Fibroblast of mammary gland (primary cell): ENCODE data around the gene SLC13A5.
"Not testable (repeated sequence)": the region's sequence is repeated elsewhere in the genome, so short reads cannot be mapped to it uniquely, and the experiment has no call there.

ENCODE experiments used
- DNase-seq: peaks from one replicate; pipeline ENCODE4 v3.0.0-alpha.2; 2010; ENCODE audit warnings: low read depth
- H3K4me3 ChIP-seq: 2 replicates; pipeline ENCODE4 v1.5.1; 2011; ENCODE audit warnings: low read depth, mild to moderate bottlenecking, low read length, moderate library complexity; ENCODE audit not compliant: control insufficient read depth
- TF ChIP-seq, protein P1 (sequence below): conservative IDR thresholded peaks from 2 replicates; pipeline ENCODE4 v1.5.1; 2011; ENCODE audit warnings: low read depth, low read length, inconsistent platforms; ENCODE audit not compliant: control insufficient read depth, insufficient read depth

Gene SLC13A5

DNA sequence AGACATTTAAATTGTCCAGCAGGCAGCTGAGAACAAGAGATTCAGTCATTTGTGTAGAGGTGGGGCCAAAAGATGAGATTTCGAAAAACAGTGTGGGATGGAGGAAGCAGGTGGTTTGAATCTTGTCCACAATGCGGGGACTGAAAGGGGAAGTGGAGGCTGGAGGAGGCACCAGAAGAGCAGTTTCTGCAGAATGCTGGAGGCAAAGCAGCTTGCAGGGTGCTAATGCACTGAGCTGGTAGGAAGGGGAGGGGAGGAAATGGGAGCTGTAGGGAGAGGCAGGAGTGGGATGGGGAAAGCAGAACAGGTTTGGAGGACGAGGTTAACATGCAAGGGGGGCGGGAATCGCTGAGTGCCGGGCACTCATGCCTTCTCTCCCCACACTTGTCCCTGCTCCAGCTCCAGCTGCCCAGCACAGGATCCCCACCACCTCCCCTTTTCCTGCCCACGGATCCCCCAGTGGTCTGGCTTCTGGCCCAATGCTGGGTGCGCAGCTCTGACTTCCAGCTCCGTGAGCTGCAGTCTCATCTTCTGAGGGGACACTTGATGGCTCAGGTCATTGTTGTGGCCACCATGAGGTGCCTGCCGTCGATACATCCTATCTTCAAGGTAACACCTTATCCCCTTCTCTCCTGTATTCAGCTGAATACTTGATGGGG lies 52.2 kb downstream of the SLC13A5 start:
- TF ChIP-seq, protein P1, sequence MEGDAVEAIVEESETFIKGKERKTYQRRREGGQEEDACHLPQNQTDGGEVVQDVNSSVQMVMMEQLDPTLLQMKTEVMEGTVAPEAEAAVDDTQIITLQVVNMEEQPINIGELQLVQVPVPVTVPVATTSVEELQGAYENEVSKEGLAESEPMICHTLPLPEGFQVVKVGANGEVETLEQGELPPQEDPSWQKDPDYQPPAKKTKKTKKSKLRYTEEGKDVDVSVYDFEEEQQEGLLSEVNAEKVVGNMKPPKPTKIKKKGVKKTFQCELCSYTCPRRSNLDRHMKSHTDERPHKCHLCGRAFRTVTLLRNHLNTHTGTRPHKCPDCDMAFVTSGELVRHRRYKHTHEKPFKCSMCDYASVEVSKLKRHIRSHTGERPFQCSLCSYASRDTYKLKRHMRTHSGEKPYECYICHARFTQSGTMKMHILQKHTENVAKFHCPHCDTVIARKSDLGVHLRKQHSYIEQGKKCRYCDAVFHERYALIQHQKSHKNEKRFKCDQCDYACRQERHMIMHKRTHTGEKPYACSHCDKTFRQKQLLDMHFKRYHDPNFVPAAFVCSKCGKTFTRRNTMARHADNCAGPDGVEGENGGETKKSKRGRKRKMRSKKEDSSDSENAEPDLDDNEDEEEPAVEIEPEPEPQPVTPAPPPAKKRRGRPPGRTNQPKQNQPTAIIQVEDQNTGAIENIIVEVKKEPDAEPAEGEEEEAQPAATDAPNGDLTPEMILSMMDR: no peak
- no peak overlapping the region for H3K4me3 ChIP-seq
- DNase-seq: no peak

GRCh38 chr17:6660101-6660500 lies 53.1 kb downstream of the SLC13A5 start:
- DNase-seq: no peak
- TF ChIP-seq, protein P1: no peak
- H3K4me3 ChIP-seq: no peak overlapping the region

DNA sequence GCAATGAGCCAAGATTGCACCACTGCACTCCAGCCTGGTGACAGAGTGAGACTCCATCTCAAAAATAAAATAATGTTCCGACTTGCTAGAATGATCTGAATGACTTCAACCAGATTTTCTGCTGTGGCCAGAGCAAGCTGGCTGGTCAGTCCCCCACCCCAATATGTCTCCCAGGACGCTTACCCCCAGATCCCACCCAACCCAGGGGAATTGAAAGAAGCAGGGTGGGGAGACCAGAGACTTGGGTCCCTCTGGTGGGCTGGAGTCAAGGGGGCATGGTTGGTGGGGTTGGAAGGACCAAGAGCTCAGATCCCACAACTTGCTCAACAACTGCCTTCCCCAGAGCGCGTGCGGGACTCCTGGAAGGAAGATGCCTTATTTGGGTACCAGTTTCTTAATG lies 54.8 kb downstream of the SLC13A5 start:
- DNase-seq, H3K4me3 ChIP-seq: not testable (repeated sequence)

- TF ChIP-seq, protein P1: no peak
- H3K4me3 ChIP-seq: no peak overlapping the region
- DNase-seq: no peak
Measured at GRCh38 chr17:6657633-6658287, 55.4 kb downstream of the SLC13A5 start.

DNA sequence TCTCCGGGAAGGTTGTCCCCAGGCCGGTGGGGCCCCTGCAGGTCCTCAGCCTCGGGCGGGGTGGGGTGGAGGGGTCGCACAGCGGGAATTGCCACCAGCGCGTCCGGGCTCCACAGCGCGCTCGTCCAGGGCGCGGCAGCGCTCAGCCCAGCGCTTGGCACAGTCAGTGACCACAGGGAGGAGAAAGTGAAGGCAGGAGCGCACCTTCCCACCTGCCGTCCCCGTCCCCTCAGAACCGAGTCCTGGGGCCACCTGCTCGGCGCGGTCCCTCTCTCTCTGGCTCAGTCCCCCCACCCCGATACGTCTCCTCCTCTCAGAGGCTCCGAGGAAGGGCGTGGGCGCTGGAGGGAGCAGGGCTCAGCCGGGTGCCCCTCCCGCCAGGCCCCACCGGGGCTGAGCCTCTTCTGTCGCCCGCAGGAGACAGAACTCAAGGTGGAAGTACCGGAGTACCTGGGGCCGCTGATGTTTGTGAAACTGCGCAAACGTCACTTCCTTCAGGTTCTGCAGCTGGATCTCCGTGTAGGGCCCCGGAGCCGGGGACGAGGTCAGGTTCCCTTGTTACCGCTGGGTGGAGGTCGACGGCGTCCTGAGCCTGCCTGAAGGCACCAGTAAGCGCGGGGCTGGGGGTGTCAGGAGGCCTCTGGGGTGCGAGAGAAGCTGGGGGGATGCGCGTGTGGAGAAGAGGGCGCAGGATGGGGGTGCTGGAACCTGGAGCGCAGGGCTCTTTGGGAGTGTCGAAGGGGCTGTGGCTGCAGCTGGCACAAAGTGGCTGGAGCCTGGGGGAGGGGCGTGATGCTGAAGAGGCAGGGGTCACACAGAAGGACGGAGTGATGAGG lies 56.2 kb downstream of the SLC13A5 start:
- not testable (repeated sequence) for DNase-seq, H3K4me3 ChIP-seq

DNA sequence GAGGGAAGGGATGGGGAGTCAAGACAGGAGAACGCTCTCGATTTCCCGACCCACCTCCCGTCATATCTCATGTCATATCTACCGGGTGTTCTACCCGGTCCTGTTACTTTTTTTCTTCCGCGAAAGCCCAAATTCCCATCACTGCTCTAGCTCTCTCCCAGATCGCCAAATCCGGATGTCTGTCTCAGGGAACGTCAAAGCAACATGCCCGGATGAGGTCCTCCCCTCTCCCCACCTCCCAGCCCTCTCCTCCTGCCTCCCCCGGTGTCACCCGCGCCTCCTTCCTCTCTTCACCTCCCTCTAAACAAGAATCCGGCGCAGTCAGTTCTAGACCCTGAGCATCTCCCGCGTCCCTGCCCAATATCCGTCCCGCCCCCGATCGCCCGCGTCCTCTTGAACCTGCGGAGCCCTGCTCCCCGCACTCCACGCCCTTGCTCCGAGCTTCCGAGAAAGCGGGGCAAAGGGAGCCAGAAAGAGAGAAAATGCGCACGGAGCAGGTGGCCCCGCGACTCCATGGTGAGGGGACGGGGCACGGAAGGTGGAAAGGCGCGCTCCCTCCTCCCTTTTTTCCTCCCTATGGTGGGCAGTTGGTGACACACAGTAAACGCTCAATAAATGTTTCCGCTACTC lies 57.3 kb downstream of the SLC13A5 start:
- DNase-seq, H3K4me3 ChIP-seq: not testable (repeated sequence)

DNA sequence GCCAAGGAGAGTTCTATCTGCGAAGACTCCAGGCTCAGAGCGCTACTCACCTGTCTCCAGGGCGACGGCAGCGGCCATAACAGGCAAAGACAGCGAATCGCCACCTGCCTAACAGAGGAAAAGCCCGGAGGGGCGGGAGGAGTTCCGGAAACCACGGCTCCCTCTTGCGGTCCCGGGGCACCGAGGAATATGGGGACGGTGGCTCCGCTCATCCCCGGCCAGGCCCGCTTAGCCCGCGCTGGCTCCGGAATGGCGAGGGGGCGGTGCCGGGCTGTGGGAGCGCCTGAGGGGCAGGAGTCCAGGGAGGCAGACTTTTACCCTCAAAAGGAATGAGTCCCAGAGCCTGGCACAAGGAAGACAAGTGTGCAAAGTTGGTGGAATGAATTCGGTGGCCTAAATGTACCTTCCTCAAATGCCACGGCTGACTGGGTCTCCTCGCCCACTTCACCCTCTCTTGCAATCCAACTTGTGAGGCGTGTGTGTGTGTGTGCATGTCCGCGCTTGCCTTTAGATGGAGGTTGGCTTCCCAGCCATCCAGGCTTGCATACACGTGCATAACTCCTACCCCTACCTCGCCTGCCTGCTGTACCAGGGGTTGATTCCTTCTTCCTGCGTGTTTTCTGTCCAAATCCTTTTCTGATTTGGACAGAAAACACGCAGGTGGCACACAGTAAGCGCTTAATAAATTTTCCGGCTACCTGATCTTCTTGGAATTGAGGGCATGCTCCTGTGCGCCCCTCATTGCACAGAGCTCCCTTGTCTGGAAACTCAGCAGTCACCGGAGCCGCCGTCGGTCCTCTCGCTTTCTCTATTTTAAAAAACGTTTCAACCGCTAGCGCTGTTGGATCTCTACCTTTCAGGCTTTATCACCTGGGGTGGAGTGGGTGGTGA lies 58.1 kb downstream of the SLC13A5 start:
- DNase-seq: no peak
- TF ChIP-seq, protein P1: no peak
- H3K4me3 ChIP-seq: no peak overlapping the region
